Endothelial cell of umbilical vein (primary cell): ENCODE measurements around the gene RIPPLY1. TPM values are rescaled to one million over a fixed set of nuclear protein-coding genes. Genes with fewer than 3 reads are reported as not detected.
A peak's percentile ranks its signal among the peaks of the same experiment; 100 is the strongest.

ENCODE experiments used
- BruUV-seq: library from RNA; stranded (reverse); fragments of 400-500 nt; replicated peaks from 2 replicates; lab custom pipeline; 2021; lab: Mats Ljungman, UMichigan
- CTCF ChIA-PET: fragments of 300-600, 350-600 bp; sonication (Branson Sonifier 250); formaldehyde crosslinking; loops from one replicate; lab custom pipeline; 2021; ENCODE audit warnings: antibody characterized with exemption, inconsistent platforms; lab: Charles Lee
- POLR2A ChIA-PET: fragments of 300-600, 350-600 bp; sonication (Branson Sonifier 250); formaldehyde crosslinking; loops from one replicate; lab custom pipeline; 2021; ENCODE audit warnings: antibody characterized with exemption, inconsistent platforms; lab: Charles Lee
- DNase-seq: peaks from one replicate; pipeline ENCODE4 v3.0.0-alpha.2; 2011; ENCODE audit warnings: low read depth, low spot score
- FAIRE-seq: peaks from 2 replicates; lab custom pipeline; 2011; peaks lifted over from hg19 to GRCh38; lab: Jason Lieb, UNC
- H2AFZ ChIP-seq: 2 replicates; pipeline ENCODE4 v1.6.0; 2012; ENCODE audit warnings: low read depth, low read length, control low read depth, inconsistent platforms
- H3K27ac ChIP-seq: 2 replicates; pipeline ENCODE4 v1.5.1; 2011; ENCODE audit warnings: low read depth, mild to moderate bottlenecking, control low read depth, low read length, moderate library complexity; ENCODE audit not compliant: insufficient read depth
- H3K27me3 ChIP-seq, 2 experiments: 2 replicates each; pipeline versions ENCODE4 v1.6.0 to v1.6.1; 2011; ENCODE audit warnings: low read length in 2 of 2, mixed read lengths in 1 of 2; ENCODE audit not compliant: control insufficient read depth in 2 of 2, insufficient read depth in 2 of 2
- H3K36me3 ChIP-seq, 2 experiments: 2 replicates in 1 of 2; 3 replicates in 1 of 2; pipeline ENCODE4 v1.5.1; 2011; ENCODE audit warnings: low read length in 2 of 2, mild to moderate bottlenecking in 1 of 2, moderate library complexity in 1 of 2; ENCODE audit not compliant: control insufficient read depth in 2 of 2, insufficient read depth in 2 of 2; ENCODE audit errors: extremely low read depth in 1 of 2
- H3K4me1 ChIP-seq: 3 replicates; pipeline ENCODE4 v1.5.1; 2011; ENCODE audit warnings: mild to moderate bottlenecking, low read length; ENCODE audit not compliant: control insufficient read depth, insufficient read depth; ENCODE audit errors: extremely low read depth
- H3K4me2 ChIP-seq: 2 replicates; pipeline ENCODE4 v1.6.1; 2011; ENCODE audit warnings: low read length, control low read depth, mixed read lengths; ENCODE audit not compliant: insufficient read depth
- H3K4me3 ChIP-seq, 3 experiments: fragments of 200-600 bp in 1 of 3; sonication (generic), shearing (Covaris generic) in 1 of 3; replicated peaks in 1 of 3; 2 replicates each; pipeline ENCODE4 v1.5.1; 2011 to 2016; ENCODE audit warnings: control low read depth in 3 of 3, low read length in 3 of 3, mild to moderate bottlenecking in 2 of 3, inconsistent platforms in 1 of 3, low read depth in 1 of 3, moderate library complexity in 1 of 3; ENCODE audit not compliant: insufficient read depth in 1 of 3
- H3K79me2 ChIP-seq: 2 replicates; pipeline ENCODE4 v1.6.0; 2012; ENCODE audit warnings: low read length, inconsistent platforms; ENCODE audit not compliant: control insufficient read depth, insufficient read depth
- H3K9ac ChIP-seq: replicated peaks from 2 replicates; pipeline ENCODE3; 2011; ENCODE audit warnings: low read length, control low read depth; ENCODE audit not compliant: insufficient read depth; ENCODE audit errors: extremely low read depth
- H3K9me1 ChIP-seq: replicated peaks from 3 replicates; pipeline ENCODE4 v1.6.0; 2011; ENCODE audit warnings: mild to moderate bottlenecking, low read length; ENCODE audit not compliant: control insufficient read depth, insufficient read depth; ENCODE audit errors: extremely low read depth
- H3K9me3 ChIP-seq: replicated peaks from 2 replicates; pipeline ENCODE4 v1.5.1; 2012; ENCODE audit warnings: low read length, inconsistent platforms; ENCODE audit not compliant: control insufficient read depth, insufficient read depth
- H4K20me1 ChIP-seq: replicated peaks from 2 replicates; pipeline ENCODE3; 2011; ENCODE audit warnings: mild to moderate bottlenecking, low read length; ENCODE audit not compliant: control insufficient read depth, insufficient read depth; ENCODE audit errors: extremely low read depth
- EZH2 ChIP-seq: IDR thresholded peaks from 2 replicates; pipeline ENCODE4 v1.6.1; 2012; ENCODE audit warnings: borderline replicate concordance, low read depth, mild to moderate bottlenecking, moderate library complexity, low read length, inconsistent platforms; ENCODE audit not compliant: severe bottlenecking
- FOS ChIP-seq: IDR thresholded peaks from 2 replicates; pipeline ENCODE4 v1.6.1; 2011; ENCODE audit warnings: mild to moderate bottlenecking, low read length, moderate library complexity, borderline replicate concordance; ENCODE audit not compliant: insufficient read depth
- GATA2 ChIP-seq: IDR thresholded peaks from 2 replicates; pipeline ENCODE4 v1.7.0; 2011; ENCODE audit warnings: low read depth, mild to moderate bottlenecking, moderate library complexity, mixed read lengths, low read length; ENCODE audit not compliant: insufficient read length, insufficient read depth
- JUN ChIP-seq: IDR thresholded peaks from 2 replicates; pipeline ENCODE4 v1.6.1; 2011; ENCODE audit warnings: borderline replicate concordance, low read depth; ENCODE audit not compliant: insufficient read length, insufficient read depth
- MAX ChIP-seq: IDR thresholded peaks from 2 replicates; pipeline ENCODE4 v1.6.1; 2011; ENCODE audit not compliant: insufficient read depth, insufficient read length
- MYC ChIP-seq: IDR thresholded peaks from one replicate; pipeline ENCODE4 v1.6.1; 2011; ENCODE audit warnings: mild to moderate bottlenecking, low read depth, low read length
- POLR2A ChIP-seq: IDR thresholded peaks from 2 replicates; pipeline ENCODE4 v1.6.1; 2012; ENCODE audit warnings: low read depth, mild to moderate bottlenecking, control low read depth, low read length
- POLR2AphosphoS5 ChIP-seq: IDR thresholded peaks from 2 replicates; pipeline ENCODE4 v1.6.1; 2012; ENCODE audit warnings: low read depth, mild to moderate bottlenecking, control low read depth, low read length, moderate library complexity; ENCODE audit not compliant: insufficient read depth
- dilution Hi-C: fragments of 300-500 bp; cut with MboI; formaldehyde crosslinking; loops from one replicate; pipeline ENCODE4 v1.15.0; 2019; ENCODE audit warnings: low sequenced_read_pairs; ENCODE audit not compliant: extremely low pct_ligation_motif_present
- intact Hi-C: fragments of 100-400 bp; cut with micrococcal nuclease; formaldehyde crosslinking; loops from one replicate; pipeline ENCODE4 v1.10.0; 2022
- polyA plus RNA-seq, 4 experiments: library from polyadenylated mRNA; depleted of rRNA in 3 of 4; stranded (reverse) in 3 of 4; unstranded in 1 of 4; fragments of >200 nt; gene quantifications; 2 replicates each; pipeline versions ENCODE4 v1.2.1 to v1.2.3, GENCODE V29; 2011 to 2012; ENCODE audit warnings: missing spikeins in 1 of 4
- total RNA-seq: library from RNA; stranded (reverse); gene quantifications from 2 replicates; pipeline ENCODE4 v1.2.3, GENCODE V29; 2021
- TF ChIP-seq, protein P1 (sequence below), 2 donors: IDR thresholded peaks; 1 replicate in 1 of 2; 2 replicates in 1 of 2; pipeline ENCODE4 v1.5.1; 2011; ENCODE audit warnings: low read length in 2 of 2, mild to moderate bottlenecking in 2 of 2, moderate library complexity in 2 of 2, control low read depth in 1 of 2, inconsistent platforms in 1 of 2, low read depth in 1 of 2; ENCODE audit not compliant: insufficient read depth in 1 of 2; ENCODE audit errors: extremely low read depth in 1 of 2

Gene RIPPLY1
- total and polyA plus RNA-seq, 2 donors (not counting 3 experiments of a cell fraction or from before 2014, with no cell fraction given), result not detected

DNA sequence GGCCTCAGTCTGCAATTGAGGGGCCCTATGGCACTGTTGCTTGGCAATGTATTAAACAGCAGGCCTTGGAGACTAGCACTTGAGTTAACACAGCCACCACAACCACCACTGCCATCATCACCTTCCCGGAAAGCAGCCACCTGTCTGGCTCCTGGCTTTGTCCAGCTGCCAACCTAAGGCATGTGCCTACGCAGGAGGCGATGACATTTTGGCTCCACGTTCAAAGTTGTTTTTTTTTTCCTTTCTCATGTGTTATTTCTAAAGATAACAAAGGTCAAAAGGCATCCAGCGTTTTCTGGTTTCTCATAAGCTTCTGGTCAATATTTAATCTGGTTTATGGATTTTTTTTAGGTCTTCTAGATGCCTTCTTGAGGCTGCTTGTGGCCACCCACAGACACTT is 24.6 kb upstream of the RIPPLY1 start:
- H3K4me2 ChIP-seq, result no peak overlapping the region
- CTCF ChIA-PET, result interaction anchor here (1.0 kb wide), 1 partner anchor 29 kb away, joined by 4 read pairs; no protein-coding TSS in a partner anchor
- H3K9me1 ChIP-seq, result no peaks in the 10 kb centered on the region
- FAIRE-seq, result no peak
- H3K4me1 ChIP-seq, result peaks cover 6% of the 10 kb centered on the region
- dilution Hi-C loops, result no loop called here
- no peaks in the 10 kb centered on the region for H3K79me2 ChIP-seq
- no peaks in the 10 kb centered on the region for H4K20me1 ChIP-seq
- intact Hi-C loops, result no loop called here
- H3K9ac ChIP-seq, result no peak overlapping the region
- no peaks in the 10 kb centered on the region for H3K9me3 ChIP-seq
- no peaks in the 10 kb centered on the region for H3K27me3 ChIP-seq
- no peak for TF ChIP-seq MYC
- TF ChIP-seq, protein P1, sequence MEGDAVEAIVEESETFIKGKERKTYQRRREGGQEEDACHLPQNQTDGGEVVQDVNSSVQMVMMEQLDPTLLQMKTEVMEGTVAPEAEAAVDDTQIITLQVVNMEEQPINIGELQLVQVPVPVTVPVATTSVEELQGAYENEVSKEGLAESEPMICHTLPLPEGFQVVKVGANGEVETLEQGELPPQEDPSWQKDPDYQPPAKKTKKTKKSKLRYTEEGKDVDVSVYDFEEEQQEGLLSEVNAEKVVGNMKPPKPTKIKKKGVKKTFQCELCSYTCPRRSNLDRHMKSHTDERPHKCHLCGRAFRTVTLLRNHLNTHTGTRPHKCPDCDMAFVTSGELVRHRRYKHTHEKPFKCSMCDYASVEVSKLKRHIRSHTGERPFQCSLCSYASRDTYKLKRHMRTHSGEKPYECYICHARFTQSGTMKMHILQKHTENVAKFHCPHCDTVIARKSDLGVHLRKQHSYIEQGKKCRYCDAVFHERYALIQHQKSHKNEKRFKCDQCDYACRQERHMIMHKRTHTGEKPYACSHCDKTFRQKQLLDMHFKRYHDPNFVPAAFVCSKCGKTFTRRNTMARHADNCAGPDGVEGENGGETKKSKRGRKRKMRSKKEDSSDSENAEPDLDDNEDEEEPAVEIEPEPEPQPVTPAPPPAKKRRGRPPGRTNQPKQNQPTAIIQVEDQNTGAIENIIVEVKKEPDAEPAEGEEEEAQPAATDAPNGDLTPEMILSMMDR (IDR thresholded peaks at IDR 0.05; ENCODE audit: extremely low read depth in 1 of 2, insufficient read depth in 1 of 2, low read depth in 1 of 2, low read length in 2 of 2), result no peak
- H3K27ac ChIP-seq, result no peak overlapping the region
- H3K4me3 ChIP-seq, result no peak overlapping the region
- no peak overlapping the region for H2AFZ ChIP-seq
- no TSS peak for BruUV-seq
- no peaks in the 10 kb centered on the region for H3K36me3 ChIP-seq
- POLR2A ChIA-PET, result no interaction called here
- no peak for DNase-seq

GRCh38 chrX:106927023-106927422 is 23.9 kb upstream of the RIPPLY1 start:
- Histone ChIP-seq H3K27me3 (peaks cover 0 to 5% of the 10 kb centered on the region in 2 experiments), H2AFZ (no peak overlapping the region), H4K20me1 (no peaks in the 10 kb centered on the region), H3K4me2 (no peak overlapping the region), H3K9me1 (no peaks in the 10 kb centered on the region), H3K27ac (no peak overlapping the region), H3K79me2 (no peaks in the 10 kb centered on the region), H3K36me3 (no peaks in the 10 kb centered on the region), H3K4me3 (no peak overlapping the region), H3K4me1 (no peaks in the 10 kb centered on the region), H3K9ac (no peak overlapping the region), H3K9me3 (no peaks in the 10 kb centered on the region)
- no TSS peak for BruUV-seq
- TF ChIP-seq, protein P1 (IDR thresholded peaks at IDR 0.05; ENCODE audit: extremely low read depth in 1 of 2, insufficient read depth in 1 of 2, low read depth in 1 of 2, low read length in 2 of 2), result no peak
- TF ChIP-seq MAX (no peak), FOS (no peak), GATA2 (no peak), POLR2AphosphoS5 (no peak), JUN (no peak), MYC (no peak), EZH2 (no peak), POLR2A (no peak)
- ChIA-PET POLR2A (no interaction called here), CTCF (no interaction called here)
- DNase-seq (no peak), FAIRE-seq (peak; percentile 4)
- dilution Hi-C loops (no loop called here), intact Hi-C loops (no loop called here)
